ENCODE measurements around the gene SCAPER. TPM values are rescaled to one million over a fixed set of nuclear protein-coding genes. Genes with fewer than 3 reads are reported as not detected.

The SCAPER gene
- total and polyA plus RNA-seq, 2 donors (not counting 1 experiment from before 2014, with no cell fraction given): 8.3 to 61.6 TPM

DNA sequence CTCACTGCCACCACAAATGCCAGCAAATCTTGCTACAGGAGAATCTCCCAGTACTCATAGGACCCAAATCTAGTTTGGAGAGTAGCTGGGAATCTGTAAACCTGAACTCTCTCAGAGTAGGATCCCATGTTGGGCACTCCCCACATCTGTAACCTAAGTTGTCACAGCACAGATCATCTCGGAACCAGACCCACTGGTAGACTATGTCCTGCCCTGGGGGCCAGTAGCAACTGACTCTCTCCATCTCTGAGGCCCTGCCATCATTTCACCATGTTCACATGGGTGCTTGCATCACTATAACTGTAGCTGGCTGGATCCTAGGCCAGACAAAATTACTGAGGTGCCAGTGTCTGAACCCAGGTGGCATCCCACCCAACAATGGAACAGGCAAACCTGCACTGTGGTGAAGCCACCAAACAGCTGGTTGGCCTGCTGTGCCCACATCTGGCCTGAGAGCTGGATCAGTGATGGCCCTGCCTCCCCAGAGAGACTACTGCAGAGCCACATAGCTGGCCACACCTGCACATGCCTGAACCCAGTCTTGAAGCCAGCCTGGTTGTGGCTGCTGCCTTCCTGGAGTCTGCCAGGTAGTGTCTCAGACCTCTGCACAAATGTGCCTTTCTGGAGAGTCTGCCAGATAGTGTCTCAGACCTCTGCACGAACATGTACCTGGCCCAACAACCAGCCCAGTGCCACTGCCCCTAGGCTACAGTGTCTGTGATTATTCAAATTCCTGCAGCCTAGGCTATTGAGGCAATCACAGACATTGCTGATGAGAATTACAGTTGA is 486.6 kb downstream of the SCAPER start:
- Histone ChIP-seq H3K36me3 (replicated peaks in 1 of 2; ENCODE audit: control extremely low read depth in 1 of 2, control insufficient read depth in 1 of 2, extremely low read depth in 1 of 2, insufficient read depth in 2 of 2, low read length in 1 of 2) (no peaks in the 10 kb centered on the region), H3K4me2 (replicated peaks; ENCODE audit: low read depth, low read length, poor library complexity, severe bottlenecking) (no peak overlapping the region), H4K20me1 (ENCODE audit: control insufficient read depth, insufficient read depth, low read length, poor library complexity, severe bottlenecking) (no peaks in the 10 kb centered on the region), H2AFZ (ENCODE audit: insufficient read depth, low read depth, low read length, poor library complexity, severe bottlenecking) (no peak overlapping the region), H3K27me3 (replicated peaks in 1 of 4; ENCODE audit: control extremely low read depth in 1 of 4, control insufficient read depth in 3 of 4, insufficient read depth in 4 of 4, low read length in 3 of 4) (no peaks in the 10 kb centered on the region), H3K9me3 (ENCODE audit: control extremely low read depth in 1 of 3, control insufficient read depth in 2 of 3, insufficient read depth in 1 of 3, low read length in 2 of 3) (no peaks in the 10 kb centered on the region), H3K4me1 (ENCODE audit: control insufficient read depth in 2 of 2, insufficient read depth in 2 of 2, low read length in 2 of 2) (no peaks in the 10 kb centered on the region), H3K4me3 (ENCODE audit: control extremely low read depth in 1 of 5, extremely low read depth in 1 of 5, insufficient read depth in 1 of 5, low read depth in 2 of 5, low read length in 4 of 5) (no peak overlapping the region), H3K79me2 (ENCODE audit: control insufficient read depth, insufficient read depth, low read length) (no peaks in the 10 kb centered on the region), H3K9ac (ENCODE audit: low read length) (no peak overlapping the region), H3K27ac (ENCODE audit: low read length in 2 of 2) (no peak overlapping the region)
- Mint-ChIP-seq H3K4me1 (no peaks in the 10 kb centered on the region), H3K27me3 (no peaks in the 10 kb centered on the region), H3K9me3 (ENCODE audit: insufficient read depth) (no peaks in the 10 kb centered on the region), H3K27ac (no peak overlapping the region), H3K4me3 (no peak overlapping the region)
- TF ChIP-seq, protein P1, sequence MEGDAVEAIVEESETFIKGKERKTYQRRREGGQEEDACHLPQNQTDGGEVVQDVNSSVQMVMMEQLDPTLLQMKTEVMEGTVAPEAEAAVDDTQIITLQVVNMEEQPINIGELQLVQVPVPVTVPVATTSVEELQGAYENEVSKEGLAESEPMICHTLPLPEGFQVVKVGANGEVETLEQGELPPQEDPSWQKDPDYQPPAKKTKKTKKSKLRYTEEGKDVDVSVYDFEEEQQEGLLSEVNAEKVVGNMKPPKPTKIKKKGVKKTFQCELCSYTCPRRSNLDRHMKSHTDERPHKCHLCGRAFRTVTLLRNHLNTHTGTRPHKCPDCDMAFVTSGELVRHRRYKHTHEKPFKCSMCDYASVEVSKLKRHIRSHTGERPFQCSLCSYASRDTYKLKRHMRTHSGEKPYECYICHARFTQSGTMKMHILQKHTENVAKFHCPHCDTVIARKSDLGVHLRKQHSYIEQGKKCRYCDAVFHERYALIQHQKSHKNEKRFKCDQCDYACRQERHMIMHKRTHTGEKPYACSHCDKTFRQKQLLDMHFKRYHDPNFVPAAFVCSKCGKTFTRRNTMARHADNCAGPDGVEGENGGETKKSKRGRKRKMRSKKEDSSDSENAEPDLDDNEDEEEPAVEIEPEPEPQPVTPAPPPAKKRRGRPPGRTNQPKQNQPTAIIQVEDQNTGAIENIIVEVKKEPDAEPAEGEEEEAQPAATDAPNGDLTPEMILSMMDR (IDR thresholded peaks at IDR 0.05): no peak
- TF ChIP-seq EZH2 (IDR thresholded peaks at IDR 0.05; ENCODE audit: borderline replicate concordance, insufficient read depth, low read depth, low read length, poor library complexity, severe bottlenecking): no peak
- WGBS (ENCODE audit: insufficient coverage): 100% methylated on average over 1 of the region's 2 CpGs
- DNase-seq (no peak), ATAC-seq (ENCODE audit: low read depth) (no peak)
- ChIA-PET POLR2A (no interaction called here), CTCF (no interaction called here)
- intact Hi-C loops (cut with micrococcal nuclease): no loop called here

DNA sequence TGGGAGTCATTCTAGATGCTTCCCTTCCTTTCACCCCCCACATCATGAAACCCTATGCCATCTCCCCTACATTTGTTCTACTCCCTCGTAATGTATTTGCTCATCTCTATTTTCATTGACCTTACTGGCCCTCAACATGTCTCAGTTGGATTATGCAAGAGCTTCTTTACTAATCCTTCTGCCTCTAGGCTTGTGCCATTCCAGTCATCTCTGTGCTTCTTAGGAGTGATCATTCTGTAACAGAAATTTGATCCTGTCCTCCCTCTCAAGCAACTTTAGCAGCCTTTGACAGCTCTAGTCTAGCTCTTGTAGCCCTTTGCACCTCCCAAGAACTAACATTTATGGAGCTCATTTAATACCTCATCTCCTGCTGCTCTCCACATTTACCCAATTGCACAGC is 503.9 kb downstream of the SCAPER start:
- ATAC-seq (ENCODE audit: low read depth): no peak
- no peak overlapping the region for H3K27ac Mint-ChIP-seq
- no peak overlapping the region for H3K27ac ChIP-seq (ENCODE audit: low read length in 2 of 2)
- H3K27me3 ChIP-seq (replicated peaks in 1 of 4; ENCODE audit: control extremely low read depth in 1 of 4, control insufficient read depth in 3 of 4, insufficient read depth in 4 of 4, low read length in 3 of 4): no peaks in the 10 kb centered on the region
- H3K4me3 Mint-ChIP-seq: no peak overlapping the region
- CTCF ChIA-PET: no interaction called here
- H2AFZ ChIP-seq (ENCODE audit: insufficient read depth, low read depth, low read length, poor library complexity, severe bottlenecking): no peak overlapping the region
- 100% methylated on average over 1 of the region's 1 CpG for WGBS (ENCODE audit: insufficient coverage)
- H4K20me1 ChIP-seq (ENCODE audit: control insufficient read depth, insufficient read depth, low read length, poor library complexity, severe bottlenecking): no peaks in the 10 kb centered on the region
- POLR2A ChIA-PET: no interaction called here
- no peaks in the 10 kb centered on the region for H3K79me2 ChIP-seq (ENCODE audit: control insufficient read depth, insufficient read depth, low read length)
- no peak for DNase-seq
- H3K4me3 ChIP-seq (ENCODE audit: control extremely low read depth in 1 of 5, extremely low read depth in 1 of 5, insufficient read depth in 1 of 5, low read depth in 2 of 5, low read length in 4 of 5): no peak overlapping the region
- H3K4me1 ChIP-seq (ENCODE audit: control insufficient read depth in 2 of 2, insufficient read depth in 2 of 2, low read length in 2 of 2): no peaks in the 10 kb centered on the region
- H3K4me2 ChIP-seq (replicated peaks; ENCODE audit: low read depth, low read length, poor library complexity, severe bottlenecking): no peak overlapping the region
- no peaks in the 10 kb centered on the region for H3K9me3 ChIP-seq (ENCODE audit: control extremely low read depth in 1 of 3, control insufficient read depth in 2 of 3, insufficient read depth in 1 of 3, low read length in 2 of 3)
- no peaks in the 10 kb centered on the region for H3K9me3 Mint-ChIP-seq (ENCODE audit: insufficient read depth)
- TF ChIP-seq, protein P1 (IDR thresholded peaks at IDR 0.05): no peak
- TF ChIP-seq EZH2 (IDR thresholded peaks at IDR 0.05; ENCODE audit: borderline replicate concordance, insufficient read depth, low read depth, low read length, poor library complexity, severe bottlenecking): no peak
- H3K27me3 Mint-ChIP-seq: no peaks in the 10 kb centered on the region
- intact Hi-C loops (cut with micrococcal nuclease): no loop called here
- H3K4me1 Mint-ChIP-seq: no peaks in the 10 kb centered on the region
- H3K9ac ChIP-seq (ENCODE audit: low read length): no peak overlapping the region
- peaks cover 2 to 5% of the 10 kb centered on the region in 2 experiments for H3K36me3 ChIP-seq (replicated peaks in 1 of 2; ENCODE audit: control extremely low read depth in 1 of 2, control insufficient read depth in 1 of 2, extremely low read depth in 1 of 2, insufficient read depth in 2 of 2, low read length in 1 of 2)
